Esophagus squamous epithelium (tissue), 5 donors: ENCODE measurements around the gene NUP153. TPM values are rescaled to one million over a fixed set of nuclear protein-coding genes. Genes with fewer than 3 reads are reported as not detected.
"Not testable (repeated sequence)": the region's sequence is repeated elsewhere in the genome, so short reads cannot be mapped to it uniquely, and the experiment has no call there.

Source experiments
- DNase-seq: peaks from one replicate; lab custom pipeline; 2025; lab: John Stamatoyannopoulos, UW
- H3K27ac ChIP-seq, 4 donors: fragments of 200-600 bp; sonication (generic); one replicate each; pipeline ENCODE4 v1.5.1; 2016 to 2019; ENCODE audit warnings: mild to moderate bottlenecking in 1 of 4
- H3K27me3 ChIP-seq, 4 donors: fragments of 200-600 bp; sonication (generic); 1 replicate in 3 of 4; 2 replicates in 1 of 4; pipeline versions ENCODE4 v1.5.1 to v1.6.0; 2017 to 2021; ENCODE audit warnings: antibody characterized with exemption in 1 of 4
- H3K36me3 ChIP-seq, 3 donors: fragments of 200-600 bp; sonication (generic); one replicate each; pipeline ENCODE4 v1.5.1; 2016 to 2019
- H3K4me1 ChIP-seq, 3 donors: fragments of 200-600 bp; sonication (generic); one replicate each; pipeline ENCODE4 v1.5.1; 2017 to 2019
- H3K4me3 ChIP-seq, 4 donors: fragments of 200-600 bp; sonication (generic); 1 replicate in 3 of 4; 2 replicates in 1 of 4; pipeline ENCODE4 v1.5.1; 2016 to 2019; ENCODE audit warnings: mild to moderate bottlenecking in 2 of 4, moderate library complexity in 1 of 4
- H3K9me3 ChIP-seq, 3 donors: fragments of 200-600 bp; sonication (generic); one replicate each; pipeline ENCODE4 v1.5.1; 2016 to 2019
- CTCF ChIP-seq, 6 experiments: fragments of 450-650 bp in 4 of 6; fragments of 200-600 bp in 2 of 6; sonication (generic) in 2 of 6; IDR thresholded peaks; one replicate each; pipeline ENCODE4 v1.5.1; 2016 to 2019; ENCODE audit warnings: antibody characterized with exemption in 6 of 6, mild to moderate bottlenecking in 4 of 6, moderate library complexity in 4 of 6
- POLR2A ChIP-seq, 4 donors: fragments of 450-650 bp; IDR thresholded peaks; one replicate each; pipeline ENCODE4 v1.6.1; 2017; ENCODE audit warnings: antibody characterized with exemption in 4 of 4, mild to moderate bottlenecking in 4 of 4, moderate library complexity in 3 of 4
- WGBS, 2 donors: methylation state at CpG; one replicate each; pipeline ENCODE4 v1.1.5; 2018; 5-methylcytosine and 5-hydroxymethylcytosine counted together
- intact Hi-C: fragments of 100-400 bp; cut with DNase I; formaldehyde crosslinking; loops from one replicate; pipeline ENCODE4 v1.15.0; 2022
- total RNA-seq, 4 donors: library from RNA; depleted of rRNA; stranded (reverse); fragments of >200 nt; gene quantifications; one replicate each; pipeline ENCODE4 v1.1.0, GENCODE V29; 2016
- donor health status: DM: yes; HTN: yes; CAD: no.

The NUP153 gene
- total RNA-seq, 4 donors from 2014 or later = 27.7 to 49.4 (median 40.6) TPM

GRCh38 chr6:17712576-17712975, 5.9 kb upstream of the NUP153 start:
- H3K4me1 ChIP-seq = peaks cover 0 to 24% (median 6%) of the 10 kb centered on the region in 3 donors
- DNase-seq = no peak
- 45 to 64% methylated on average over 1 of the region's 1 CpG for WGBS, 2 donors
- TF ChIP-seq CTCF (IDR thresholded peaks at IDR 0.05) (no peak), POLR2A (IDR thresholded peaks at IDR 0.05) (no peak)
- no peaks in the 10 kb centered on the region for H3K27me3 ChIP-seq
- intact Hi-C loops = no loop called here
- no peak overlapping the region for H3K27ac ChIP-seq
- H3K36me3 ChIP-seq = no peaks in the 10 kb centered on the region
- H3K4me3 ChIP-seq = no peak overlapping the region
- no peaks in the 10 kb centered on the region for H3K9me3 ChIP-seq

- H3K36me3 ChIP-seq = no peaks in the 10 kb centered on the region
- TF ChIP-seq POLR2A (IDR thresholded peaks at IDR 0.05) (no peak), CTCF (IDR thresholded peaks at IDR 0.05) (no peak)
- no peak for DNase-seq
- no peaks in the 10 kb centered on the region for H3K27me3 ChIP-seq
- peaks cover 0 to 28% (median 6%) of the 10 kb centered on the region in 3 donors for H3K4me1 ChIP-seq
- no peak overlapping the region for H3K4me3 ChIP-seq
- no peaks in the 10 kb centered on the region for H3K9me3 ChIP-seq
- no peak overlapping the region for H3K27ac ChIP-seq
- 71 to 79% methylated on average over 3 of the region's 3 CpGs for WGBS, 2 donors
- intact Hi-C loops = no loop called here
Observed at GRCh38 chr6:17710331-17710730, 3.6 kb upstream of the NUP153 start.

- DNase-seq = no peak
- intact Hi-C loops = no loop called here
- Histone ChIP-seq H3K9me3 (no peaks in the 10 kb centered on the region), H3K27ac (no peak overlapping the region), H3K36me3 (no peaks in the 10 kb centered on the region), H3K4me1 (peaks cover 0 to 26% (median 2%) of the 10 kb centered on the region in 3 donors), H3K27me3 (no peaks in the 10 kb centered on the region), H3K4me3 (no peak overlapping the region)
- TF ChIP-seq CTCF (IDR thresholded peaks at IDR 0.05) (no peak), POLR2A (IDR thresholded peaks at IDR 0.05) (no peak)
- 70 to 88% methylated on average over 2 of the region's 2 CpGs for WGBS, 2 donors
Observed at GRCh38 chr6:17709476-17709875, 2.8 kb upstream of the NUP153 start.

GRCh38 chr6:17708035-17708434, 1.3 kb upstream of the NUP153 start:
- WGBS, 2 donors = 70 to 72% methylated on average over 12 of the region's 12 CpGs

GRCh38 chr6:17707371-17707651, 586 bp upstream of the NUP153 start:
- H3K27me3 ChIP-seq = no peaks in the 10 kb centered on the region
- intact Hi-C loops = no loop called here
- peak overlapping the region in 3 of 4 donors; percentile 97 to 100 (median 100) for H3K27ac ChIP-seq
- WGBS, 2 donors = 30 to 37% methylated on average over 5 of the region's 5 CpGs
- H3K4me3 ChIP-seq = peak overlapping the region; percentile 81 to 99 (median 88)
- no peaks in the 10 kb centered on the region for H3K36me3 ChIP-seq
- H3K9me3 ChIP-seq = no peaks in the 10 kb centered on the region
- H3K4me1 ChIP-seq = peaks cover 18 to 47% (median 22%) of the 10 kb centered on the region in 3 donors
- TF ChIP-seq CTCF (IDR thresholded peaks at IDR 0.05) (no peak), POLR2A (IDR thresholded peaks at IDR 0.05) (no peak)
- no peak for DNase-seq

More at GRCh38 chr6:17708035-17708434, 1.3 kb upstream of the NUP153 start:
- H3K9me3 ChIP-seq, DNase-seq, H3K27me3 ChIP-seq, H3K4me3 ChIP-seq, intact Hi-C loops, H3K36me3 ChIP-seq: not testable (repeated sequence)
- Histone ChIP-seq H3K27ac (peak overlapping the region in 2 of 4 donors; percentile 97 to 100), H3K4me1 (peaks cover 11 to 39% (median 14%) of the 10 kb centered on the region in 3 donors)
